Measurements from ENCODE around the gene MED15.
"Not testable (repeated sequence)": the region's sequence is repeated elsewhere in the genome, so short reads cannot be mapped to it uniquely, and the experiment has no call there.

The MED15 gene

GRCh38 chr22:20584029-20584871, 76.8 kb downstream of the MED15 start:
- no peak for DNase-seq (ENCODE audit: low read depth)

- DNase-seq (ENCODE audit: low read depth): no peak
Observed at GRCh38 chr22:20584872-20585638, 77.6 kb downstream of the MED15 start.

- no peak for DNase-seq (ENCODE audit: low read depth)
Observed at GRCh38 chr22:20585639-20586402, 78.4 kb downstream of the MED15 start.

- DNase-seq (ENCODE audit: low read depth): no peak
Observed at GRCh38 chr22:20586403-20586745, 79.0 kb downstream of the MED15 start.

GRCh38 chr22:20587206-20587958, 80.0 kb downstream of the MED15 start:
- no peak for DNase-seq (ENCODE audit: low read depth)

GRCh38 chr22:20588092-20588842, 80.9 kb downstream of the MED15 start:
- no peak for DNase-seq (ENCODE audit: low read depth)

GRCh38 chr22:20588843-20589581, 81.6 kb downstream of the MED15 start:
- DNase-seq (ENCODE audit: low read depth): no peak

GRCh38 chr22:20589614-20590476, 82.4 kb downstream of the MED15 start:
- DNase-seq (ENCODE audit: low read depth): no peak

- DNase-seq (ENCODE audit: low read depth): no peak
Observed at GRCh38 chr22:20590477-20591294, 83.3 kb downstream of the MED15 start.

- no peak for DNase-seq (ENCODE audit: low read depth)
Observed at GRCh38 chr22:20591295-20591645, 83.9 kb downstream of the MED15 start.

- DNase-seq (ENCODE audit: low read depth): no peak
Observed at GRCh38 chr22:20591660-20592310, 84.4 kb downstream of the MED15 start.

GRCh38 chr22:20594038-20594437, 86.6 kb downstream of the MED15 start:
- DNase-seq (ENCODE audit: low read depth): not testable (repeated sequence)

GRCh38 chr22:20594486-20594885, 87.1 kb downstream of the MED15 start:
- not testable (repeated sequence) for DNase-seq (ENCODE audit: low read depth)

GRCh38 chr22:20595461-20595860, 88.1 kb downstream of the MED15 start:
- DNase-seq (ENCODE audit: low read depth): no peak

- DNase-seq (ENCODE audit: low read depth): no peak
Observed at GRCh38 chr22:20599117-20599516, 91.7 kb downstream of the MED15 start.

- no peak for DNase-seq (ENCODE audit: low read depth)
Observed at GRCh38 chr22:20600137-20600673, 92.8 kb downstream of the MED15 start.

GRCh38 chr22:20601308-20601707, 93.9 kb downstream of the MED15 start:
- no peak for DNase-seq (ENCODE audit: low read depth)
